Measurements from ENCODE around the gene ACAA1.
"Not testable (repeated sequence)": the region's sequence is repeated elsewhere in the genome, so short reads cannot be mapped to it uniquely, and the experiment has no call there.

ACAA1 gene

GRCh38 chr3:38086496-38086895, 50.4 kb downstream of the ACAA1 start:
- no peak for TF ChIP-seq FOXP2 (optimal IDR thresholded peaks at IDR 0.05; ENCODE audit: control extremely low read depth, extremely low read length, insufficient read depth)
- TF ChIP-seq EZH2 (IDR thresholded peaks at IDR 0.05): no peak
- TF ChIP-seq POLR2AphosphoS5 (IDR thresholded peaks at IDR 0.05; ENCODE audit: borderline replicate concordance, low read depth, low read length): no peak
- H3K9me3 ChIP-seq (ENCODE audit: low read depth, low read length): no peaks in the 10 kb centered on the region

DNA sequence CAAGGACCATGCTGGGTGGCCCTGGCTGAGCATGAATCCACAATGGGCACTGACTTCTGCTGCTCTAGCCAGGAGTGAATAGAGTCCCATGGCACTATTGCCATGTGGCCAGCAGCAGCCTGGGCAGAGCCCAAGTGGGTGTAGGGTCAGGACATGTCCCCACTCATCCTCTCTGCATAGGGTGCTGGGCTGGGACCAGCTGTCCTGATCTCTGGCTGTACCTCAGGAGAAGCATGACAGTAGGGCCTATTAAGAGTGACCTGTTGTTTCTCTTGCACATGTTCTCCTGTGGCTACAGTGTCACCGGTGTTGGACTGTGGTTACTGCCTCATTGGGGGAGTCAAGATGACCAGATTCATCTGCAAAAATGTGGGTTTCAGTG, 51.0 kb downstream of the ACAA1 start:
- no peak overlapping the region for H3K4me3 ChIP-seq
- no peak overlapping the region for H3K9ac ChIP-seq (ENCODE audit: insufficient read length)
- DNase-seq (ENCODE audit: low read depth, low spot score): no peak
- H3K9me3 ChIP-seq (ENCODE audit: low read depth, low read length): no peaks in the 10 kb centered on the region
- no peak overlapping the region for H3K27ac ChIP-seq
- TF ChIP-seq EZH2 (IDR thresholded peaks at IDR 0.05) (no peak), FOXP2 (optimal IDR thresholded peaks at IDR 0.05; ENCODE audit: control extremely low read depth, extremely low read length, insufficient read depth) (no peak), POLR2AphosphoS5 (IDR thresholded peaks at IDR 0.05; ENCODE audit: borderline replicate concordance, low read depth, low read length) (no peak)
- no peaks in the 10 kb centered on the region for H3K36me3 ChIP-seq (ENCODE audit: insufficient read depth, low read length)

More at GRCh38 chr3:38086496-38086895, 50.4 kb downstream of the ACAA1 start:
- no peak overlapping the region for H3K4me3 ChIP-seq
- DNase-seq (ENCODE audit: low read depth, low spot score): no peak
- H3K36me3 ChIP-seq (ENCODE audit: insufficient read depth, low read length): no peaks in the 10 kb centered on the region
- no peak overlapping the region for H3K9ac ChIP-seq (ENCODE audit: insufficient read length)
- H3K27ac ChIP-seq: no peak overlapping the region

DNA sequence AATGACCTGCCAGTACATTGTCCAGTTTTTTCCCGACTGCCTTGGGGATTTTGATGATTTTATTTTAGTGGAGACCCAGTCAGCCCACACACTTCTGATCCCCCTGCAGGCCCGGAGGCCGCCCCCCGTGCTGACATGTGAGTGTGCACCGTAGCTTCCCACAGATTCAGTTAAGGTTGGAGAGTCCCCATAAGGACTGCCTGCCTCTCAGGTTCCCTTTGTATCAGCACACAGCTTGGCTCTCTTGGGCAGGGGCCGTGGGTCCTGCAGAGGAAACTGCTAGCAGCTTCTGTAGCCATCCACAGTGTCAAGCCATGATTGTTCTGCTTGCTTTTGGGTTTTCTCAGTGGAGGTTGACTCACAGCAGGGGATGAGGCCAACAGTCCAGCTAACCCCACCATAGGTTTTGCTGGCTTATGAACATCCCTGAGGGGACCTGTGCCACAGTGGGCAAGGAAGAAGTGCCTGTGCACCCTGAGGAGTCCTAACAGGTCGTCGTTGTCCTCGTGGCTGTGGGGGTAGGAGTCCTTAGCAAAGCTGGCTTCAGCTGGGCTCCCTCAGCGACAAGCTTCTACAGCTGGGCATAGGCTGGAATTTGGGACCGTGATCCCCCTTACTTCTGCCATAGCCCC, 51.5 kb downstream of the ACAA1 start:
- H3K4me3 ChIP-seq: no peak overlapping the region
- H3K36me3 ChIP-seq (ENCODE audit: insufficient read depth, low read length): no peaks in the 10 kb centered on the region
- TF ChIP-seq POLR2AphosphoS5 (IDR thresholded peaks at IDR 0.05; ENCODE audit: borderline replicate concordance, low read depth, low read length) (no peak), EZH2 (IDR thresholded peaks at IDR 0.05) (no peak), FOXP2 (optimal IDR thresholded peaks at IDR 0.05; ENCODE audit: control extremely low read depth, extremely low read length, insufficient read depth) (no peak)
- DNase-seq (ENCODE audit: low read depth, low spot score): no peak
- H3K9me3 ChIP-seq (ENCODE audit: low read depth, low read length): no peaks in the 10 kb centered on the region
- H3K9ac ChIP-seq (ENCODE audit: insufficient read length): no peak overlapping the region
- no peak overlapping the region for H3K27ac ChIP-seq

- no peak for DNase-seq (ENCODE audit: low read depth, low spot score)
Observed at GRCh38 chr3:38084334-38085310, 52.3 kb downstream of the ACAA1 start.

DNA sequence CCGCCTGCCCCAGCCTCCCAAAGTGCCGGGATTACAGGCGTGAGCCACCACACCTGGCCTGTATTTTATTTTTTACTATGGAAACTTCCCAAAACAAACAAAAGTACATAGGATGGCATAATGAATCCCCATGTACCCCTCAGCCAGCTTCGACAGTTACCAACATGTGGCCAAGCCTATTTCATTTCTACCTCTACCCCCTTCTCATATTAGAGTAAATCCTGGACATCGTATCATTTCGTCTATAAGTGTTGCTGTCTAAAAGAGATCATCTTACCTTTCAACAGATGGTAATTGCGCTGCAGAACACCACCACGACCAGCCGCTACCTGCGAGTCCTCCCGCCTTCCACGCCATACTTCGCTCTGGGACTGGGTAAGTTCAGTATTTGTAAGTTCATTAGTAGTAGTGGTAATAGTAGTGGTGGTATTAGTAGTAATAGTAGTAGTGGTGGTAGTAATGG, 53.0 kb downstream of the ACAA1 start:
- no peak for DNase-seq (ENCODE audit: low read depth, low spot score)

More at GRCh38 chr3:38084334-38085310, 52.3 kb downstream of the ACAA1 start:
- H3K4me3 ChIP-seq: no peak overlapping the region
- H3K9me3 ChIP-seq (ENCODE audit: low read depth, low read length): no peaks in the 10 kb centered on the region
- no peak overlapping the region for H3K27ac ChIP-seq
- no peak overlapping the region for H3K9ac ChIP-seq (ENCODE audit: insufficient read length)
- H3K36me3 ChIP-seq (ENCODE audit: insufficient read depth, low read length): no peaks in the 10 kb centered on the region
- TF ChIP-seq EZH2 (IDR thresholded peaks at IDR 0.05) (no peak), POLR2AphosphoS5 (IDR thresholded peaks at IDR 0.05; ENCODE audit: borderline replicate concordance, low read depth, low read length) (no peak), FOXP2 (optimal IDR thresholded peaks at IDR 0.05; ENCODE audit: control extremely low read depth, extremely low read length, insufficient read depth) (no peak)

DNA sequence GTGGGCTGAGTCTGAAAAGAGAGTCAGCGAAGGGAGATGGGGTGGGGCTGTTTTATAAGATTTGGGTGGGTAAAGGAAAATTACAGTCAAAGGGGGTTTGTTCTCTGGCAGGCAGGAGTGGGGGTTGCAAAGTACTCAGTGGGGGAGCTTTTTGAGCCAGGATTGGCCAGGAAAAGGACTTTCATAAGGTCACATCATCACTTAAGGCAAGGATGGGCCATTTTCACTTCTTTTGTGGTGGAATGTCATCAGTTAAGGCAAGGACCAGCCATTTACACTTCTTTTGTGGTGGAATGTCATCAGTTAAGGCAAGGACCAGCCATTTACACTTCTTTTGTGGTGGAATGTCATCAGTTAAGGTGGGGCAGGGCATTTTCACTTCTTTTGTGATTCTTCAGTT, 53.7 kb downstream of the ACAA1 start:
- H3K27ac ChIP-seq; H3K9ac ChIP-seq (ENCODE audit: insufficient read length); H3K9me3 ChIP-seq (ENCODE audit: low read depth, low read length); H3K4me3 ChIP-seq; H3K36me3 ChIP-seq (ENCODE audit: insufficient read depth, low read length); DNase-seq (ENCODE audit: low read depth, low spot score): not testable (repeated sequence)

More for the DNA sequence above, 53.0 kb downstream of the ACAA1 start:
- no peak overlapping the region for H3K9ac ChIP-seq (ENCODE audit: insufficient read length)
- no peaks in the 10 kb centered on the region for H3K36me3 ChIP-seq (ENCODE audit: insufficient read depth, low read length)
- H3K9me3 ChIP-seq (ENCODE audit: low read depth, low read length): no peaks in the 10 kb centered on the region
- no peak overlapping the region for H3K27ac ChIP-seq
- H3K4me3 ChIP-seq: no peak overlapping the region
- TF ChIP-seq FOXP2 (optimal IDR thresholded peaks at IDR 0.05; ENCODE audit: control extremely low read depth, extremely low read length, insufficient read depth) (no peak), POLR2AphosphoS5 (IDR thresholded peaks at IDR 0.05; ENCODE audit: borderline replicate concordance, low read depth, low read length) (no peak), EZH2 (IDR thresholded peaks at IDR 0.05) (no peak)

DNA sequence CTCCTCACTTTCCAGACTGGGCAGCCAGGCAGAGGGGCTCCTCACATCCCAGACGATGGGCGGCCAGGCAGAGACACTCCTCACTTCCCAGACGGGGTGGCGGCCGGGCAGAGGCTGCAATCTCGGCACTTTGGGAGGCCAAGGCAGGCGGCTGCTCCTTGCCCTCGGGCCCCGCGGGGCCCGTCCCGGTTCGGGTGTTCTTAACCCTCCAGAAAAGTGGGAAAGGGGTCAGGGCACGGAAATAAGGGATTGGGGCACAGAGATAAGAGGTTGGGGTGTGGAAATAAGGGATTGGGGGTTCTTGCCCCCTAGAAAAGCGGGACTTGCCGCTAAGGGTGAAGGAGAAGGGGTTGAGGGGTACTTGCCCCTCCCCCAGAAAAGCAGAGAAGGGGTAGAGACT, 54.6 kb downstream of the ACAA1 start:
- H3K9ac ChIP-seq (ENCODE audit: insufficient read length); DNase-seq (ENCODE audit: low read depth, low spot score): not testable (repeated sequence)

GRCh38 chr3:38077073-38077472, 59.9 kb downstream of the ACAA1 start:
- H3K9me3 ChIP-seq (ENCODE audit: low read depth, low read length); DNase-seq (ENCODE audit: low read depth, low spot score); H3K36me3 ChIP-seq (ENCODE audit: insufficient read depth, low read length); H3K4me3 ChIP-seq; H3K27ac ChIP-seq; H3K9ac ChIP-seq (ENCODE audit: insufficient read length): not testable (repeated sequence)

More for the DNA sequence above, 54.6 kb downstream of the ACAA1 start:
- H3K27ac ChIP-seq; H3K36me3 ChIP-seq (ENCODE audit: insufficient read depth, low read length); H3K4me3 ChIP-seq; H3K9me3 ChIP-seq (ENCODE audit: low read depth, low read length): not testable (repeated sequence)

All from SK-N-MC (cell line).